HG02885 (cell line): ENCODE measurements around the gene NCKAP5.

Experiments
- ATAC-seq: cut with Tn5 transposase; IDR thresholded peaks from one replicate; pipeline ENCODE4 v1.9.1; 2021; ENCODE audit warnings: mild to moderate bottlenecking; ENCODE audit not compliant: unreplicated experiment, poor library complexity

The NCKAP5 gene

GRCh38 chr2:132671151-132671835, 897.0 kb downstream of the NCKAP5 start:
- ATAC-seq: no peak

- ATAC-seq: no peak
Measured at GRCh38 chr2:132670496-132671150, 897.6 kb downstream of the NCKAP5 start.

- no peak for ATAC-seq
Measured at GRCh38 chr2:132669908-132670495, 898.3 kb downstream of the NCKAP5 start, which contains the start of gene LYPD1. TSS of gene LYPD1 (minus strand) at chr2:132670205. CDS start at chr2:132669932, 273 bp downstream.

GRCh38 chr2:132668987-132669907, 899.0 kb downstream of the NCKAP5 start:
- no peak for ATAC-seq

- ATAC-seq: no peak
Measured at GRCh38 chr2:132668189-132668823, 900.0 kb downstream of the NCKAP5 start.

GRCh38 chr2:132667706-132668105, 900.6 kb downstream of the NCKAP5 start:
- no peak for ATAC-seq

GRCh38 chr2:132665401-132666140, 902.7 kb downstream of the NCKAP5 start:
- no peak for ATAC-seq

GRCh38 chr2:132664096-132664495, 904.2 kb downstream of the NCKAP5 start:
- ATAC-seq: no peak

GRCh38 chr2:132662732-132663131, 905.5 kb downstream of the NCKAP5 start:
- ATAC-seq: no peak

GRCh38 chr2:132659331-132659730, 908.9 kb downstream of the NCKAP5 start:
- ATAC-seq: no peak

- ATAC-seq: no peak
Measured at GRCh38 chr2:132656266-132656975, 911.8 kb downstream of the NCKAP5 start.

- ATAC-seq: no peak
Measured at GRCh38 chr2:132654968-132655367, 913.3 kb downstream of the NCKAP5 start.

- ATAC-seq: no peak
Measured at GRCh38 chr2:132654335-132654734, 913.9 kb downstream of the NCKAP5 start.

- ATAC-seq: no peak
Measured at GRCh38 chr2:132652474-132652873, 915.8 kb downstream of the NCKAP5 start.

- peak; percentile 56 for ATAC-seq
Measured at GRCh38 chr2:132651115-132652045, 916.9 kb downstream of the NCKAP5 start.

- ATAC-seq: no peak
Measured at GRCh38 chr2:132646540-132647108, 921.6 kb downstream of the NCKAP5 start.
